Tibial nerve (tissue), 4 donors: Measurements from ENCODE around the gene KRT75.

ENCODE experiments used
- EP300 ChIP-seq, 2 donors: sonication (generic); formaldehyde crosslinking; IDR thresholded peaks; one replicate each; pipeline ENCODE4 v1.6.1; 2017; ENCODE audit warnings: antibody characterized with exemption in 2 of 2, mild to moderate bottlenecking in 1 of 2
- POLR2A ChIP-seq, 2 donors: fragments of 450-650 bp; IDR thresholded peaks; one replicate each; pipeline ENCODE4 v1.6.1; 2017; ENCODE audit warnings: antibody characterized with exemption in 2 of 2, mild to moderate bottlenecking in 2 of 2, moderate library complexity in 2 of 2
- TF ChIP-seq, protein P1 (sequence below), 5 experiments: fragments of 200-600 bp in 3 of 5; fragments of 450-650 bp in 2 of 5; sonication (generic) in 3 of 5; IDR thresholded peaks; one replicate each; pipeline ENCODE4 v1.5.1; 2016 to 2019; ENCODE audit warnings: antibody characterized with exemption in 5 of 5, mild to moderate bottlenecking in 3 of 5, moderate library complexity in 2 of 5

DNA sequence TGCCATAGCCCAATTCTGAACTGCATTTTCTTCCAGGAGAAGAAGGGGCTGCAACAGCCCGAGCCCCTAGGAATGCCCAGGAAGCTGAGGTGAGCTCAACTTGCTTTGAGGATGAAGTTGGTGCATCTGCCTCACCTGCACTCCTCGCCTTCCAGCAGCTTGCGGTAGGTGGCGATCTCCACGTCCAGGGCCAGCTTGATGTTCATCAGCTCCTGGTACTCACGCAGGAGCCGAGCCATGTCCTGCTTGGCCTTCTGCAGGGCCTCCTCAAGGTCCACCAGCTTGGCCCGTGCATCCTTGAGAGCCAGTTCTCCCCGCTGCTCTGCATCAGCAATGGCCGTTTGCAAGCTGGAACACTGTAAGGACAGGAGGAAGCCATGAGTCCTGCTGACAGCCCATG lies 6.0 kb downstream of the KRT75 start:
- TF ChIP-seq, protein P1, sequence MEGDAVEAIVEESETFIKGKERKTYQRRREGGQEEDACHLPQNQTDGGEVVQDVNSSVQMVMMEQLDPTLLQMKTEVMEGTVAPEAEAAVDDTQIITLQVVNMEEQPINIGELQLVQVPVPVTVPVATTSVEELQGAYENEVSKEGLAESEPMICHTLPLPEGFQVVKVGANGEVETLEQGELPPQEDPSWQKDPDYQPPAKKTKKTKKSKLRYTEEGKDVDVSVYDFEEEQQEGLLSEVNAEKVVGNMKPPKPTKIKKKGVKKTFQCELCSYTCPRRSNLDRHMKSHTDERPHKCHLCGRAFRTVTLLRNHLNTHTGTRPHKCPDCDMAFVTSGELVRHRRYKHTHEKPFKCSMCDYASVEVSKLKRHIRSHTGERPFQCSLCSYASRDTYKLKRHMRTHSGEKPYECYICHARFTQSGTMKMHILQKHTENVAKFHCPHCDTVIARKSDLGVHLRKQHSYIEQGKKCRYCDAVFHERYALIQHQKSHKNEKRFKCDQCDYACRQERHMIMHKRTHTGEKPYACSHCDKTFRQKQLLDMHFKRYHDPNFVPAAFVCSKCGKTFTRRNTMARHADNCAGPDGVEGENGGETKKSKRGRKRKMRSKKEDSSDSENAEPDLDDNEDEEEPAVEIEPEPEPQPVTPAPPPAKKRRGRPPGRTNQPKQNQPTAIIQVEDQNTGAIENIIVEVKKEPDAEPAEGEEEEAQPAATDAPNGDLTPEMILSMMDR (IDR thresholded peaks at IDR 0.05): no peak
- TF ChIP-seq POLR2A (IDR thresholded peaks at IDR 0.05) (no peak), EP300 (IDR thresholded peaks at IDR 0.05) (no peak)
